Neural cell (in vitro differentiated cells): ENCODE measurements around the gene DAP. TPM values are rescaled to one million over a fixed set of nuclear protein-coding genes. Genes with fewer than 3 reads are reported as not detected.

ENCODE experiments used
- H2AFZ ChIP-seq: fragments of 200-600, 300-800 bp; sonication (generic), shearing (Covaris generic); 2 replicates; pipeline ENCODE4 v1.6.0; 2014; ENCODE audit warnings: low read depth, mild to moderate bottlenecking, antibody characterized with exemption, low read length, moderate library complexity
- H3F3A ChIP-seq: fragments of 200-600 bp; shearing (Covaris generic); 2 replicates; pipeline ENCODE4 v1.6.1; 2016; ENCODE audit warnings: mild to moderate bottlenecking, moderate library complexity, mixed read lengths, antibody characterized with exemption, low read length; ENCODE audit not compliant: insufficient read depth, poor library complexity, severe bottlenecking
- H3K27ac ChIP-seq: fragments of 200-600, 300-800 bp; sonication (generic), shearing (Covaris generic); 2 replicates; pipeline ENCODE4 v1.5.1; 2014; ENCODE audit warnings: mild to moderate bottlenecking, low read length, moderate library complexity
- H3K27me3 ChIP-seq: fragments of 300-800, 200-600 bp; sonication (generic), shearing (Covaris generic); 2 replicates; pipeline ENCODE4 v1.6.0; 2014; ENCODE audit warnings: mild to moderate bottlenecking, low read depth, low read length, moderate library complexity; ENCODE audit not compliant: insufficient read depth
- H3K36me3 ChIP-seq: fragments of 300-800, 200-600 bp; sonication (generic), shearing (Covaris generic); 2 replicates; pipeline ENCODE4 v1.5.1; 2014; ENCODE audit warnings: mild to moderate bottlenecking, antibody characterized with exemption, low read length, moderate library complexity; ENCODE audit not compliant: insufficient read depth
- H3K4me2 ChIP-seq: fragments of 300-800, 200-600 bp; sonication (generic), shearing (Covaris generic); 2 replicates; pipeline ENCODE4 v1.6.0; 2014; ENCODE audit warnings: mild to moderate bottlenecking, low read length
- H3K4me3 ChIP-seq: fragments of 300-800, 200-600 bp; sonication (generic), shearing (Covaris generic); 2 replicates; pipeline ENCODE4 v1.5.1; 2014; ENCODE audit warnings: mild to moderate bottlenecking, low read length, moderate library complexity
- H3K79me2 ChIP-seq: fragments of 200-600 bp; shearing (Covaris generic); replicated peaks from 2 replicates; pipeline ENCODE4 v1.6.0; 2014; ENCODE audit warnings: mild to moderate bottlenecking, low read length, moderate library complexity; ENCODE audit not compliant: insufficient read depth
- H3K9ac ChIP-seq: fragments of 300-800, 200-600 bp; sonication (generic), shearing (Covaris generic); 2 replicates; pipeline ENCODE4 v1.6.1; 2016; ENCODE audit warnings: mild to moderate bottlenecking, low read length, mixed read lengths
- H3K9me2 ChIP-seq: fragments of 200-600 bp; shearing (Covaris generic); 2 replicates; pipeline ENCODE4 v1.6.1; 2016; ENCODE audit warnings: mild to moderate bottlenecking, low read length, mixed read lengths; ENCODE audit not compliant: insufficient read depth
- H3K9me3 ChIP-seq: fragments of 200-600, 300-800 bp; sonication (generic), shearing (Covaris generic); 2 replicates; pipeline ENCODE4 v1.6.1; 2016; ENCODE audit warnings: mild to moderate bottlenecking, mixed run types, low read length, moderate library complexity, mixed read lengths
- H4K20me1 ChIP-seq: fragments of 200-600 bp; shearing (Covaris generic); 2 replicates; pipeline ENCODE4 v1.6.1; 2016; ENCODE audit warnings: mild to moderate bottlenecking, mixed run types; ENCODE audit not compliant: insufficient read depth
- CTCF ChIP-seq: fragments of 450-650 bp; IDR thresholded peaks from 2 replicates; pipeline ENCODE4 v1.5.1; 2014; ENCODE audit warnings: antibody characterized with exemption, mild to moderate bottlenecking, moderate library complexity; ENCODE audit not compliant: poor library complexity, severe bottlenecking
- EP300 ChIP-seq: fragments of 450-650 bp; conservative IDR thresholded peaks from 2 replicates; pipeline ENCODE4 v1.6.1; 2014; ENCODE audit warnings: antibody characterized with exemption, mild to moderate bottlenecking, moderate library complexity; ENCODE audit not compliant: poor library complexity, severe bottlenecking
- EZH2 ChIP-seq: fragments of 200-600, 300-800 bp; shearing (Covaris generic), sonication (generic); IDR thresholded peaks from 2 replicates; pipeline ENCODE4 v1.6.1; 2014; ENCODE audit warnings: antibody characterized with exemption, low read length, borderline replicate concordance, mild to moderate bottlenecking; ENCODE audit not compliant: insufficient read depth, poor library complexity, severe bottlenecking
- MXI1 ChIP-seq: fragments of 450-650 bp; conservative IDR thresholded peaks from 2 replicates; pipeline ENCODE4 v1.6.1; 2014; ENCODE audit warnings: antibody characterized with exemption, mild to moderate bottlenecking; ENCODE audit not compliant: poor library complexity, severe bottlenecking
- POLR2AphosphoS5 ChIP-seq: IDR thresholded peaks from 2 replicates; pipeline ENCODE4 v1.6.1; 2012
- RAD21 ChIP-seq: fragments of 450-650 bp; conservative IDR thresholded peaks from 2 replicates; pipeline ENCODE4 v1.6.1; 2014; ENCODE audit warnings: antibody characterized with exemption, mild to moderate bottlenecking, moderate library complexity
- REST ChIP-seq: IDR thresholded peaks from 2 replicates; pipeline ENCODE4 v1.6.1; 2012; ENCODE audit warnings: borderline replicate concordance
- SMC3 ChIP-seq: fragments of 450-650 bp; conservative IDR thresholded peaks from 2 replicates; pipeline ENCODE4 v1.6.1; 2014; ENCODE audit warnings: antibody characterized with exemption, mild to moderate bottlenecking, moderate library complexity; ENCODE audit not compliant: poor library complexity
- TAF1 ChIP-seq: IDR thresholded peaks from 2 replicates; pipeline ENCODE4 v1.6.1; 2012; ENCODE audit warnings: low read depth
- polyA plus RNA-seq: library from polyadenylated mRNA; depleted of rRNA; stranded (reverse); fragments of >200 nt; gene quantifications from 2 replicates; pipeline ENCODE4 v1.2.3, GENCODE V29; 2014

DAP gene
- polyA plus RNA-seq, 1 donor from 2014 or later = 9.3 TPM

- Histone ChIP-seq H3F3A (no peaks in the 10 kb centered on the region), H3K27ac (no peak overlapping the region), H3K27me3 (no peaks in the 10 kb centered on the region), H3K79me2 (no peaks in the 10 kb centered on the region), H3K4me3 (no peak overlapping the region), H3K9me3 (no peaks in the 10 kb centered on the region), H4K20me1 (no peaks in the 10 kb centered on the region), H3K9me2 (no peaks in the 10 kb centered on the region), H3K9ac (no peak overlapping the region), H2AFZ (no peak overlapping the region), H3K4me2 (no peak overlapping the region), H3K36me3 (no peaks in the 10 kb centered on the region)
- TF ChIP-seq SMC3 = no peak
Observed at GRCh38 chr5:10667431-10668057, 93.5 kb downstream of the DAP start.

- TF ChIP-seq EZH2 (no peak), POLR2AphosphoS5 (no peak), CTCF (no peak), MXI1 (no peak), RAD21 (no peak), SMC3 (no peak), TAF1 (no peak), EP300 (no peak), REST (no peak)
- Histone ChIP-seq H3F3A (no peaks in the 10 kb centered on the region), H3K79me2 (no peaks in the 10 kb centered on the region), H3K27me3 (no peaks in the 10 kb centered on the region), H3K27ac (no peak overlapping the region), H3K9ac (no peak overlapping the region), H3K4me2 (no peak overlapping the region), H4K20me1 (no peaks in the 10 kb centered on the region), H2AFZ (no peak overlapping the region), H3K4me3 (no peak overlapping the region), H3K9me2 (no peaks in the 10 kb centered on the region), H3K9me3 (no peaks in the 10 kb centered on the region), H3K36me3 (no peaks in the 10 kb centered on the region)
Observed at GRCh38 chr5:10666531-10667299, 94.3 kb downstream of the DAP start.
